HG02884 (cell line): ENCODE results near the gene LRRFIP1.
"Not testable (repeated sequence)": the region's sequence is repeated elsewhere in the genome, so short reads cannot be mapped to it uniquely, and the experiment has no call there.

ENCODE experiments used
- ATAC-seq: cut with Tn5 transposase; IDR thresholded peaks from one replicate; pipeline ENCODE4 v1.9.1; 2021; ENCODE audit warnings: mild to moderate bottlenecking, moderate library complexity; ENCODE audit not compliant: unreplicated experiment

LRRFIP1 gene

DNA sequence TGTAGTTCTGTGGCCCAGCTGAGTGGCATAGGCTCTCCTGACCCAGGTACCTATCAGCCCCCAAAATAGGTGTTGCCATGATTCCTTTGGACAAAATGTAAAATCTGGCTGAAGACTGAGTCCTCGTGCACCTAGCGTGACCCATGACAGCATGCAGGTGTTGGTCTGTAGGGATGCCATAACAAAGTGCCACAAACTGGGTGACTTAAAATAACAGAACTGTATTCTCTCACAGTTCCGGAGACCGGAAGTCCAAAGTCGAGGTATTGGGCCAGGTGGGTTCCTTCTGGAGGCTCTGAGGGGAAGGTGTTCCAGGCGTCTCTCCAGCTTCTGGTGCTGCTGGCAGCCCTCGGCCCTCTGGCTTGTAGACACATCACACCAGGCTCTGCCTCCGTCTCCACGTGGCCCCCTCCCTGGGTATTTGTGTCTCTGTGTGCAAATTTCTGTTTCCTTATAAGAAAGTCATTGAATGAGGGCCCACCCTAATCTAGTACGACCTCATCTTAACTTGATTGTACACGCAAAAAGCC lies 34.5 kb downstream of the LRRFIP1 start:
- no peak for ATAC-seq

- no peak for ATAC-seq
Observed at GRCh38 chr2:237662671-237663093, 35.3 kb downstream of the LRRFIP1 start.

DNA sequence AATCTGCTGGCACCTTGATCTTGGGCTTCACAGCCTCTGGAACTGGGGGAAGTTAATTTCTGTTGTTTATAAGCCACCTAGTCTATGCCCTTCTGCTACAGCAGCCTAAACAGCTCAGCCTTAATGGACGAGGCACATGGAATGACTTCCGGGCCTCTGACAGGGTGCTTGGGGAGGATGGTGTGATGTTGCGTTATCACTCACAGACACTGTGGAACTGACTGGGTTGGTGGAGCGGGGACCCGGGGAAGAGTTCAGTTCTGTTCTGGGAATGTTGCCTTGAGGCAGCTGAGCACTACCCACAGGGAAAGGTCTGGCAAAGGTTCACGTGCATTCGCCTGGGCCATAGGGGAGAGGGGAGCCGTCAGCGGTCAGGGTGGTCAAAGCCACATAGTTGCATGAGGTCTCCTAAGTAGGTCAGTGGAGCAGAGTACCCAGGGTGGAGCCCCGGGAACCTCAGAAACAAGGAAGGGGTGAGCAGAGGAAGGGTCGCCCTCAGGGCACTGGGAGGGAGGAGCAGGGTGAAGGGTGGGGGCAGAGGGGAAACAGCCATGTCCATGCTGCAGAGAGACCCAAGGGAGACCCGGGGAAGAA lies 36.2 kb downstream of the LRRFIP1 start:
- no peak for ATAC-seq

DNA sequence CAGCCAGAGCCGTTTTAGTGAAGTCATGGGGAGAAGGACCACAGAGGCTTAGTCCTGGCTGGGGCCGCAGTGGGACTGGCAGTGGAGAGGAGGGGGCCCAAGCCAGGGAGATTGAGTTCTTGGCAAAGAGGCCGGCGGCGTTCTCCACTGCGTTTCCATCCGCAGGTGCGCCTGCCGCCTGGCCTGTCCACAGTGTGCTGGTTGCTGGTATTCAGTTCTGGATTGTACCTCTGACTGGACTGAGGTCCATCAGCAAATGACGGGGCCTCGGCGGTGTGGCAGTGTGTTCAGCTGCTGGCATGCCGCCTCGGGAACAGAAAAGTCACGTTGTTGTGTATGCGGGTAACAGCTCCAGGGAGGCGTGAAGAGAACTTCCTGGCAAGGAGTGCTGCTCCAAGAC lies 36.8 kb downstream of the LRRFIP1 start:
- no peak for ATAC-seq

- ATAC-seq: no peak
Observed at GRCh38 chr2:237665713-237666143, 38.3 kb downstream of the LRRFIP1 start.

GRCh38 chr2:237666606-237667005 lies 39.2 kb downstream of the LRRFIP1 start:
- no peak for ATAC-seq

GRCh38 chr2:237667050-237667576 lies 39.7 kb downstream of the LRRFIP1 start:
- ATAC-seq: not testable (repeated sequence)

GRCh38 chr2:237667893-237668292 lies 40.5 kb downstream of the LRRFIP1 start:
- no peak for ATAC-seq

GRCh38 chr2:237668440-237668839 lies 41.1 kb downstream of the LRRFIP1 start:
- ATAC-seq: no peak

DNA sequence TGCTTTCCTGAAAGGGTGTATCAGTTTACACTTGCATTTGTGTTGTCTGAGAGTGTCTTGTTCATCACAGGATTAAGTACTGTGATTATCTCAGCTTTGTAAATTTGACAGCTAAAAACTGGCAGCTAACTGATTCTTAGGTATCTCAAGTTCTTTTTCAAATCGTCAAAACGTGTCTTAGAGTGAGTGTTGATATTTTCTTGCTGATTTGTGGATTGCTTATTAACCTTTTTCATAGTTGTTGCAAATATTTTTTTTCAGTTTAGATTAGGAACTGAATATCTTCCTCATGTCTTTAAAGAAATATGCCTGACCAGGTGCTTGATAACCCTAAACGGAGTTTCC lies 41.9 kb downstream of the LRRFIP1 start:
- ATAC-seq: no peak

DNA sequence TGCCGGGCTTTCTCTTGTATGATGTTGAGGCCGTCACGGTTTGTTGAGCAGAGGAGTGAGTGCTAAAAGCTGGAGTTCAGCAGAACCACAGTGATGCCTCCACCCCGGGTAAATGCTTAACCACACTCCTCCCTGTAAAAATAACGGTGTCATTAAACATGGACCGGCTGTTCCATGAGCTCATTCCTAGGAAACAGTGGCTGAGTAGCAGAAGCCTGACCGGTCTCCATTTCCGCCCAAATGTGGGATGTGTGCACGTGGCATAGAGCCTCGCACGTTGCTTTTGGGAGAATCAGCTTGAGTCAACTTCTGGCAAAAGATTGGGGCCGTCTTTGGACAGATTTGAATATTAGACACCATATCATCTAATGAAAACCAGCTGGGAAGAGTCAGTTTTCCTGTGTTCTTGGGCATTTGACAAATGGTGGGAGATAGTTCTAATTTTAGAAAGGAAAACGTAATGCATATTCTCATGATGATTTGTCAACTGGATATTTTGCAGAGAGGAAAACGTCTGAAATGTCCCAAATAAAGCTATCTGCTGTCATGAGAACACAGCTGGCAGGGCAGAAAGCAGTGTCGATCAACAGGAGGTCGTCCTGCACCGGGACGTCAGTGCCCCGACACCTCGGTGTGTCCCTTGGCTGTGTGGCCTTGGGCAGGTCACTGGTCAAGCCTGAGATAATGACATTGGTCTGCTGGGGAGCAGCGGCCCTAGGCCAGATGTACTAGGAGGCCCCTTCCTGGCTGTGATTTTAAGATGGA lies 42.4 kb downstream of the LRRFIP1 start:
- ATAC-seq: peak; percentile 60

- ATAC-seq: no peak
Observed at GRCh38 chr2:237670641-237671040, 43.3 kb downstream of the LRRFIP1 start.

DNA sequence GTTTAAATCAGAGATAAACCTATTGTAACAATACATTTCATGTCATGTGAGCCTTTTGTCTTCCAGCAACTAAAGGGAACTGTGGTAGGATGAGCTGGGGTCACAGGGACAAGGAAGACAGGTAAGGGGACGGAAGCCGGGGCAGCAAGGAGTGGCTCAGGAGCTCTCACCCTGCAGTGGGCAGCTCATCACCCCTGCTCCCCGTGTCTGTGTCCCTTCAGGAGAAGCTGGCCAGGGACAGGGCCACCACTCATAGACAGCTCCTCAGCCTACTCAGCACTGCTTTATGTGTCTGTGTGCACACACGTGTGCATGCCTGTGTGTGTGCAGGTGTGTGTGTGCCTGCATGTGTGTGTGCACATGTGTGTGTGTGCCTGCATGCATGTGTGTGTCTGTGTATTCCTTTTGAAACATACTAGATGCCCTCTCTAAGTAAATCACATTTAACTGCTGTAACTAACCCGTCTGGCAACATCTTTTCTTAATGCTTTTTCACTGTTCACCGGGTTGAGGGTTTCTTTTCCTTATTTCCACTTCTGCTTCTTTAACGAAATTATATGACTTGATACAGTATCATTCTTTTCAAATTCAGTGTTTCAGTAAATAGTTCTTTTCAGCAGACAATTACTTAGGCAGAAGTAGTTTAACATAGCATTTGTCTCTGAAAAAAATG lies 44.2 kb downstream of the LRRFIP1 start:
- no peak for ATAC-seq

- no peak for ATAC-seq
Observed at GRCh38 chr2:237672731-237673129, 45.3 kb downstream of the LRRFIP1 start.

GRCh38 chr2:237673130-237674001 lies 46.0 kb downstream of the LRRFIP1 start:
- no peak for ATAC-seq

DNA sequence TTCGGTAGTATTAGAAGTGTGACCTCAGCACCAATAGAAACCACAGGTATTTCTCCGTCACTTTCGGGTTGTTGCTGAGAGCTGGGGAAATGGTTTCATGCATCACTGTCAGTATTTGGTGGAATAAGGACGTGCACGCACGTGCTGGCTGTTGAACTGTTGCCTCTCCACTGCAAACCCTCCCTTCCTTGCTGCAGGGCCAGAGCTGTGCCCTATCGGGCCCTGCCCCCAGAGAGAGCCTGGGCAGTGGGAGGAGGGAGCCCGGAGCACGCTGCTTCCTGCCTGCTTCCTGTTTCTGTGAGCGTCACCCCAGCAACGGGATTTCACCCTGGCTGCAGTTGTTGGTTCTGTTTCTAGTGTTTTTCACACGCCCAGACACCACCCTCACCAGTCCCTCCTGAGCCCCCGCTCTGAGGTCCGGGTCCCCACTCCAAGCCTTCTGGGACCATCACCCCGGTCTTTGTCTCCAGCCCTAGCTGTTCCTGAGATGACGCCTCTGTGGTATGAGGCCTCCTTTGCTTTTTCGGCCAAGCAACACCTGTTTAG lies 47.4 kb downstream of the LRRFIP1 start:
- peak; percentile 77 for ATAC-seq

- no peak for ATAC-seq
Observed at GRCh38 chr2:237675316-237675715, 47.9 kb downstream of the LRRFIP1 start.

- no peak for ATAC-seq
Observed at GRCh38 chr2:237680702-237681478, 53.5 kb downstream of the LRRFIP1 start.

DNA sequence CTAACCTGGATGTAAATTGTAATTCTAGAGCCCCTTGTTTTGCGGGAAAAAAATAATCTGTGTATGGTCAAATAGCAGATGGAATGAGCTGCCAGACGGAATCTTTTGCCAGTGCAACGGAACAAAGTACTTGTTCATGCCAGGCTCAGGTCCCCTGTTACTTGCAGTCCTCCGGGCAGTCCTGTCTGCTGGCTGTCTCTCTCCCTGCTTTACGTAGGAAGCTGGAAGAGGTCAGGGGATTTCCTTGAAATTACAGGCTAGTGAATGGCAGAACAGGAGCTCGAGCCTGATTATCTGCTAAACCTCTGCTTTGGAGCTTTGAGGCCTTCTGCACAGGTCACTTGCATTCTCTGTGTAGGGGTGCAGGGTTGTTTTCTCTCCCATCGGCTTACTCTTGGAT lies 54.8 kb downstream of the LRRFIP1 start:
- no peak for ATAC-seq
